HepG2 (cell line): ENCODE data around the gene TOP2A. TPM values are rescaled to one million over a fixed set of nuclear protein-coding genes. Genes with fewer than 3 reads are reported as not detected.

Source experiments
- ELF3 ChIP-seq: IDR thresholded peaks from 2 replicates; pipeline ENCODE4 v1.6.1; 2016; ENCODE audit warnings: missing genetic modification reagents, missing compliant biosample characterization
- FLYWCH1 ChIP-seq: sonication (generic); formaldehyde crosslinking; IDR thresholded peaks from 2 replicates; pipeline ENCODE4 v1.8.1; 2023; ENCODE audit warnings: mild to moderate bottlenecking, missing genetic modification reagents
- KLF12 ChIP-seq: sonication (generic); formaldehyde crosslinking; IDR thresholded peaks from 2 replicates; pipeline ENCODE4 v1.4.0; 2020; ENCODE audit warnings: missing genetic modification reagents, borderline replicate concordance
- MAX ChIP-seq: IDR thresholded peaks from 2 replicates; pipeline ENCODE4 v1.6.1; 2012; ENCODE audit warnings: inconsistent platforms
- PAXIP1 ChIP-seq: sonication (generic); formaldehyde crosslinking; conservative IDR thresholded peaks from 2 replicates; pipeline ENCODE4 v1.4.0; 2020; ENCODE audit warnings: mild to moderate bottlenecking, missing genetic modification reagents, moderate library complexity
- PBX3 ChIP-seq: sonication (generic); formaldehyde crosslinking; IDR thresholded peaks from 2 replicates; pipeline ENCODE4 v1.8.1; 2023; ENCODE audit warnings: missing genetic modification reagents, inconsistent platforms, borderline replicate concordance
- SAFB2 ChIP-seq: sonication (generic); formaldehyde crosslinking; IDR thresholded peaks from 2 replicates; pipeline ENCODE4 v1.5.1; 2020; ENCODE audit warnings: missing genetic modification reagents, low read depth, mild to moderate bottlenecking, borderline replicate concordance
- SKIL ChIP-seq: sonication (generic); formaldehyde crosslinking; IDR thresholded peaks from 2 replicates; pipeline ENCODE4 v1.8.0; 2022; ENCODE audit warnings: missing genetic modification reagents, mild to moderate bottlenecking, moderate library complexity, borderline replicate concordance
- SMYD3 ChIP-seq: sonication (generic); formaldehyde crosslinking; IDR thresholded peaks from 2 replicates; pipeline ENCODE4 v1.8.1; 2023; ENCODE audit warnings: mild to moderate bottlenecking, missing genetic modification reagents
- XRCC5 ChIP-seq: fragments of 200-400 bp; formaldehyde crosslinking; optimal IDR thresholded peaks from 2 replicates; pipeline ENCODE3; 2017; ENCODE audit warnings: mild to moderate bottlenecking, low read length
- ZBTB46 ChIP-seq: sonication (generic); formaldehyde crosslinking; IDR thresholded peaks from 2 replicates; pipeline ENCODE4 v1.4.0; 2020; ENCODE audit warnings: mild to moderate bottlenecking, missing genetic modification reagents, borderline replicate concordance
- ZC3H13 ChIP-seq: sonication (generic); formaldehyde crosslinking; IDR thresholded peaks from 2 replicates; pipeline ENCODE4 v1.8.1; 2023; ENCODE audit warnings: mild to moderate bottlenecking, missing genetic modification reagents, moderate library complexity
- ZFP90 ChIP-seq: sonication (generic); formaldehyde crosslinking; IDR thresholded peaks from 2 replicates; pipeline ENCODE4 v1.8.0; 2022; ENCODE audit warnings: missing genetic modification reagents, mild to moderate bottlenecking, inconsistent platforms, borderline replicate concordance
- ZNF101 ChIP-seq: sonication (generic); formaldehyde crosslinking; IDR thresholded peaks from 2 replicates; pipeline ENCODE4 v1.4.0; 2020; ENCODE audit warnings: mild to moderate bottlenecking, low read depth, missing genetic modification reagents, borderline replicate concordance
- ZNF224 ChIP-seq: sonication (generic); formaldehyde crosslinking; IDR thresholded peaks from 2 replicates; pipeline ENCODE4 v1.5.0; 2020; ENCODE audit warnings: mild to moderate bottlenecking, missing genetic modification reagents
- ZNF557 ChIP-seq: sonication (generic); formaldehyde crosslinking; IDR thresholded peaks from 2 replicates; pipeline ENCODE4 v1.4.0; 2020; ENCODE audit warnings: missing genetic modification reagents
- ZNF7 ChIP-seq: IDR thresholded peaks from 2 replicates; pipeline ENCODE4 v1.6.1; 2016; ENCODE audit warnings: missing biosample characterization, missing genetic modification reagents
- polyA plus RNA-seq, 8 experiments: library from polyadenylated mRNA; depleted of rRNA in 3 of 8; stranded (reverse) in 7 of 8; unstranded in 1 of 8; fragments of >200 nt; fragmentation: Illumina TruSeq in 4 of 8; extraction: Trizol in 4 of 8; gene quantifications; 2 replicates each; pipeline versions ENCODE4 v1.2.1 to v1.2.3, GENCODE V29; 2011 to 2016; ENCODE audit warnings: low read depth in 4 of 8, missing spikeins in 1 of 8, mixed read lengths in 1 of 8; ENCODE audit not compliant: insufficient read depth in 1 of 8
- total RNA-seq, 5 experiments: library from RNA; depleted of rRNA; stranded (reverse); fragments of >200 nt; fragmentation: Illumina TruSeq; extraction: Trizol; gene quantifications; 2 replicates each; pipeline ENCODE4 v1.2.3, GENCODE V29; 2016; ENCODE audit warnings: low read depth in 1 of 5

Gene TOP2A
- total and polyA plus RNA-seq, 2 of the 13 experiments (the other 11 are each of a cell fraction or from before 2014, with no cell fraction given) = 108 to 327 TPM

- TF ChIP-seq PAXIP1 (CRISPR knock-in tag) (peak; percentile 70), ZNF224 (CRISPR knock-in tag) (no peak), ZC3H13 (peak; percentile 84), XRCC5 (peak; percentile 37), SMYD3 (CRISPR knock-in tag) (no peak), SKIL (CRISPR knock-in tag) (peak; percentile 76), SAFB2 (CRISPR knock-in tag) (peak; percentile 76; the same call in 1 of the 2 replicates), MAX (peak; percentile 58), ZNF557 (CRISPR knock-in tag) (peak; percentile 78; the same call in 1 of the 2 replicates), ZNF7 (CRISPR knock-in tag) (no peak), PBX3 (CRISPR knock-in tag) (no peak), ZBTB46 (CRISPR knock-in tag) (peak; percentile 73; the same call in 1 of the 2 replicates), ZNF101 (no peak), ZFP90 (CRISPR knock-in tag) (0 out of 2 replicates have a peak, but pooled peaks have one; percentile 67), FLYWCH1 (CRISPR knock-in tag) (no peak), KLF12 (CRISPR knock-in tag) (peak; percentile 63; the same call in 1 of the 2 replicates), ELF3 (peak; percentile 75; the same call in 1 of the 2 replicates)
These were observed 76.6 kb downstream of the TOP2A start (continued) for GRCh38 chr17:40340880-40341807.
